CD4-positive, alpha-beta T cell treated with Interleukin-15 for 4 hours (primary cell): ENCODE data around the gene RBM5.
"Not testable (repeated sequence)": the region's sequence is repeated elsewhere in the genome, so short reads cannot be mapped to it uniquely, and the experiment has no call there.

Experiments used
- DNase-seq: peaks from one replicate; pipeline ENCODE4 v3.0.0-alpha.2; 2020; ENCODE audit warnings: low spot score

Gene RBM5

DNA sequence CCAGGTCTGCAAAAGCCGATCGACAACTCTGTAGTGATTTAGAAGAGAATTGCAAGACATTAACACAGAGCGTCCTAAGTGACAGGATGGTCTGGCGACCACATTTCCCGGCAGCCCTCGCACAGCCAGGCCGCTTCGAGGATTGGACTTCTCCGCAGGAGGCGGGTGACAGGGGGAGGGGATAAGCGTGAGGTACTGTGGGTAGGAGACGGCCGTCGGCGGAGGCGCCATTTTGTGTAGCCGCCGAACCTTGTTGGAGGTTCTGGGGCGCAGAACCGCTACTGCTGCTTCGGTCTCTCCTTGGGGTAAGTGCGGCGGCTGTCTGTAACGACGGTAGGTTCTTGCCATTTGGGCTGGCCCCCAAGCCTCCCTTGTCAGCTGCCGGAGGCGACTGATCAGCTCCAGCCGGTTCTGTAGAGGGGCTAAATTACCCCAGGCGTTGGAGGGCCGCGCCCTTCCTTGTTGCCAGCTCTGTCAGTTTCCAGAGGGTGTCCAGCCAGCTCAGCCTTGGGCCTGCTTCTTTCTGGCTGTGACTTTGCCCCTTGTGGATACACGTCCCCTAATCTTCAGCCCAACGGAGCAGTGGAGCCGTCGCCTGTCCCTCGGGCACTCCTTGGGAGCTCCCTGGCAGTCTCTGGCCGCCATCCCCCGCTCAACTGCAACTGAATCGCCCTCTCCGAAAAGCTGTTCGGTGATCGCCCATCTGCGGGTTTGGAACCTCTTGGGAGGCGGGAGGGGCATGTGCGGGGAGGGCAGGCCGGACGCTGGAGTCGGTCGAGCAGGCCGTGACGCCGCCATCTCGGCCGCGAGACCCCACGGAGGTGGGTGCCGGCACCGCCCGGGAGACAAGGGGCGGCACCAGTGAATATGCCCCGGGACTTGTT, at the start of gene RBM5:
Gene RBM5, plus strand, starts transcription at position 195 of the 884 bp plus-strand sequence. CDS start 1,516 bp downstream, outside the sequence.
- DNase-seq = peak; percentile 91

DNA sequence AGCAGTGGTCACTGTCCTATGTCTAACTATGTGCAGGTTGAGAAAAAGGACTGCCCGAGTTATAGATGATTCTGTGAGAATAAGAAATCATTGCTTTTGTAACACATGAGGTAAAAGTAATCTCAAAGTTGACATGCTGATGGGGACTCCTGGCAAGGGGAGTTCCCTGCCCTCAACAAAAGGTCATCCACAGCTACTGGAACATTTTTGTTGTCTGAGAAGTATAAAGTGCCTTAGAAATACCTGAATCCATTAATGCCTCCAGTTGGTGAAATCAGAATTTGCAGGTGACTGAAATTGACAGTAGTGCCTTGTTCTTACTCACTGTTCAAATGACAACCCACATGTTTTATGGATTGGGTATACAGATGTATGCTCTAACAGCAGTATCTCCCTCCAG, 43.7 kb upstream of the RBM5 start:
- DNase-seq = no peak

DNA sequence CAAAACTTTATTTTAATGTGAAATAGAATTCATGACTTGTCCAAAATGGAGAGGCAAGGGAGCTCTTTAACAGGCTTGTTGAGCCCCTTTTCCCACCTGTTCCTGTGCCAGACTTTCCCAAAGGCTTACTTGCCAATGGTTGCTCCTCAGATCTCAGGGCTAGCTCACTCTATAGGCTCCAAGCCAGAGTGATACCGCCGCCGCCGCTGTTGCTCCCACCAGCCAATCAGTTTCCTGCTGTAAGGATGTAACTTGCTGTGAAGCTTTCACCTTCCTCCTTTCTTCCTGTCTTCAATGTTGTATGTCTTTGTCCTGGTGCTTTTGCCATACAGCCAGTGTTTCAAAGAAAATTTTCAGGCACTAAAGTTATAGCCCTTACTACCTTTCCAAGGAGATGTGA, 41.3 kb upstream of the RBM5 start:
- no peak for DNase-seq

DNA sequence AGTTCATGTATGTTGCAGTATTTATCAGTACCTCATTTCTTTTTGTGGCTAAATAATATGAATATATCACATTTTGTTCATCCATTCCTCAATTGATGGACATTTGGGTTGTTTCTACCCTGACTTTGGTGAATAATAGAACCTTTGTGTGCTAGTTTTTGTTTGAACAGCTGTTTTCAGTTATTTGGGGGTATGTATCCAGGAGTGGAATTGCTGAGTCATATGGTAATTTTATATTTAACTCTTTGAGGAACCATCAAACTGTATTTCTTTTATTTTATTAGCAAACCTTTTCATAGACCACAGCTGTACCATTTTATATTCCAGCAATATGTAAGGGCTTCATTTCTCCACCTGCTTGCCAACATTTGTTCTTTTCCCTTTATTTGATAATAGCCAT, 38.4 kb upstream of the RBM5 start:
- DNase-seq = no peak

DNA sequence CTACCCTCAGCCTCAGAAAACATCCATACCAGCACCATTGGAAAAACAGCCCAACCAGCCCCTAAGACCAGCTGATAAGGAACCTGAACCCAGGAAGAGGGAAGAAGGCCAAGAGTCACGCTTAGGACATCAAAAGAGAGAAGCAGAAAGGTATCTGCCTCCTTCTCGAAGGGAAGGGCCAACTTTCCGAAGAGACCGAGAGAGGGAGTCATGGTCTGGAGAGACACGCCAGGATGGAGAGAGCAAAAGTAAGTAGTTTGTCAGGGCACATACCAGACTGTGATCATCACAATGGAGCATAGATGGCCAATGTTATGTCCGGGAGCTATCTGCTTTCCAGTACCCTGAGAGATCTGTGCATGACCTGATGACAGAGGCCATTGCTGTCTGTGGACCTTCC, 31.0 kb upstream of the RBM5 start:
- DNase-seq = no peak

DNA sequence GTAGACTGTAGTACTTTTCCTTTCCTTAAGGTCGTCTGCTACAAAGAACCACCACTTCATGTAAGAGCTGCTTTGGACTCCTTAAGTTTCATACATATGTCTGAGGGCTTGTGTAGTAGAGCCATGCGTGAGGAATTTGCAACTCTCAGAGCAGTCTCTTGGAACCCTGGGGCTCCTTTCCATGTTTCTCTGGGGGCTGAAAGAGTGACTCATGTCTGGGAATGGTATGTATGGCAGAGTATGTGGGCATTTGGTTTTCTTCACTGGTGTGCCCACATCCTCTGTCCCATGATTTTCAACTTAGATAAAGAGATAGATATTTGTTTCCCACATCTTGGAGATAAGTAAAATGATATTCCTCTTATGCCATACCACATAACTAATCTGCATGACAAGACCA, 20.6 kb upstream of the RBM5 start:
- no peak for DNase-seq

DNA sequence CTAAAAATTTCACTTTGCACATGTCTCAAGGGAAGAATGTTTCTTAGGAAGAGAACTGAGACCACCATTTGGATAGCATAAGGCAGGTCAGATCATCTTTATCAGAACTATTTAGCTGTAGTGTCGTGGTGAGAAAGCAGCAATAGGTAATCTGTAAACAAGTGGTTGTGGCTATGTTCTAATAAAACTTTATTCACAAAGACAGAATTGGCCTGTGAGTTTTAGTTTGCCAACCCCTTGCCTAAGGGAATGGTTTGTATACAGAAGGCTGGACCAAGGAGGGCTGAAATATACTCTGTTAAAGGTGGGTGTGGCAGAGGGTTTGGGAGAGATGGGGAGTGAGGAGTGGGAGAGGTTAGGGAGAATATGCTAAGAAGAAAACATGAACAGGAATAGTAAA, 10.6 kb upstream of the RBM5 start:
- DNase-seq = no peak

DNA sequence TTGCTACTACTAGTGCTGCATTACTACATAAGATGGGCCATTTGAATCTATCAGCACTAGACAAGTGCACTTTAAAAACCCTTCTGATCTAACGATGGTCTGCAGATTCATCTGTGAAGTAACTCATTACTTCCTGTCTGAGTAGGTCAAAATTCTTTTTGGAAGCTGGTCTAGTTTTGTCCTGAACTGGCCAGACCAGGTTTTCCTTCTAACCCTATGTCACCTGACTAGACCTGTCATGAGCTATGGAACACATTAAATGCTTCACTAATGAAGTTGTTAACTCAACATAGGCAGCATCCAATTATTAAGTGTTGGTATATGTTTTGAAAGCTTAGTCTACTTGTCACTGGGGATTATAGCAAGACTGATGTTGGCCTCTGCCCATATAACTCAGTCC, 10.1 kb upstream of the RBM5 start:
- no peak for DNase-seq

DNA sequence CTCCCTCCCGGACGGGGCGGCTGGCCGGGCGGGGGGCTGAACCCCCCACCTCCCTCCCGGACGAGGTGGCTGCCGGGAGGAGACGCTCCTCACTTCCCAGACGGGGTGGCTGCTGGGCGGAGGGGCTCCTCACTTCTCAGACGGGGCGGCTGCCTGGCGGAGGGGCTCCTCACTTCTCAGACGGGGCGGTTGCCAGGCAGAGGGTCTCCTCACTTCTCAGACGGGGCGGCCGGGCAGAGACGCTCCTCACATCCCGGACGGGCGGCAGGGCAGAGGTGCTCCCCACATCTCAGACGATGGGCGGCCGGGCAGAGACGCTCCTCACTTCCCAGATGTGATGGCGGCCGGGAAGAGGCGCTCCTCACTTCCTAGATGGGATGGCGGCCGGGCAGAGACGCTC, 3.8 kb upstream of the RBM5 start:
- not testable (repeated sequence) for DNase-seq

DNA sequence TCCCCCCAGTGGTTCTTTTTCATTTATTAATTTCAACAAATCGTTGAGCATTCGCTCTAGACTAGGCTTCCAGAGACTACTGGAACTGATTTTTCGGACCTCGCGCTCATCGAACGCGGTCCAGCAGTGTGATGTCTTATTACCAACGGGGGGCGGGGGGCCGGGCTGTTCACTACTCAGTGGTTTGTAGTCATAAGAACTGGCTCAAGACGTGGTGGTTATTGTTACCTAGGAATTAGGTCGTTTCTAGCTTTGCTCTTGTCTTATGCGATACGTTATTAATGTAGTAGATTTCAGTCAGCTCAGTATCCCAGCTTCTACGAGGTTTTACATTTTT, 858 bp downstream of the RBM5 start:
- DNase-seq = no peak

DNA sequence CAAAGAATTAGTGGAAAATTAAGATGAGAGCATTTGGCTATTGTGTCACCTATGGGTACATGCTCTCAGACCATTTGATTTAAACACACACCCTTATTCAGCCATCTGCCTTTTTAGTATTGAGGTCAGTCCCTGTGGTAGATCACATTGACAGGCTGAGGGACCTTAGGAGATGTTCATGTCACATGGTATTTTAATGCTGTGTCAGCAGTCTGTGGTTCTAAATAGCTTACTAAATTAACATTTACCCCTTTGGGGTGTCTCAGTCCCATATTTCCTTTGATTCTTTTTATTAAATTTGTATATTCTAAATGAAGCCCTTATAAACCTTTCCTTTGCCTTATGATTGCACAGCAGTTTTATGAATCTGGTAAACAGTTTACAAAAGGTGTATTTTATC, 2.3 kb downstream of the RBM5 start:
- no peak for DNase-seq

DNA sequence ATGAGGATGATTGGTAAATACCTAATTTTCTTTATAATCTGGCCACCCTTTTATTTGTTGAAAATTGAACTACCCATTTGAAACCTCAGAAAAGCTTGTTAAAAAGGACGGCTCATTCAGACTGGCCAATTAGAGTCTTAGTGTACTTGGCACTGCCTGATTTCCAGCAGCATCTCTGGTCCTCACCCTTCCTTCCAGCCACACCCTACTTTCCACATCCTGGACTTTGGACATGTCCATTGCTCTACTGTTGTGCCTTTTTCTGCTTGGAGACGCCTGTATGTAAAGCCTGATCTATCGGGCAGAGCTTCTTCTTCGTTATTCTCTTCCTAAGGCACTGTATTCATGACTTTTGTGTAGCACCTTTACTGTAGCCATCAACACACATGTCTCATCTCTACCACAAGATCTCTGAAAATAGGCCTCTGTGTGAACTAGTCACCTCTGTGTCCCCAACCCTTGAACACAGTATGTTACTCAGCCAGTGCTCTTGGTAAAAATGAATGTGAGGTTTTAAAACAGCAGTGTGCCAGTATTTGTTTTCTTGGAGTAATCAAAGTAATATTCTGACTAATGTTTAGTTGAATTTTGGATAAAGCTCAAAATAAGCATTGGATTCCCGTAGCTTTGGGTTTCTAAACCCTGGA, 6.8 kb downstream of the RBM5 start:
- no peak for DNase-seq

DNA sequence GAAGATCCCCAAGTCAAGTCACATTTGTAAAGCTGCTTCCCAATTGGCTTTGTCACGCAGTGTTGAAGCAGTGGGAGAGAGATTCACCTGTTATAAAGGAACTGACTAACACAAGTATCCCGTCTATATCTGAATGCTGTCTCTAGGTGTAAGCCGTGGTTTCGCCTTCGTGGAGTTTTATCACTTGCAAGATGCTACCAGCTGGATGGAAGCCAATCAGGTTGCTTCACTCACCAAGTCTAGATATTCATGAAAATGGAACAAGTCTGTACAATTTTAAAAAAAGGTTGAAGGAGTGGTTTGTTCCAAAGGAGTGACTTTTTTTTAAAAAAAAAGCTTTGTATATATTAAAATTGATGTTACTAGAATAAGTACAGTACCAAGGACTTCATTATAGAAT, 11.7 kb downstream of the RBM5 start:
- DNase-seq = no peak

DNA sequence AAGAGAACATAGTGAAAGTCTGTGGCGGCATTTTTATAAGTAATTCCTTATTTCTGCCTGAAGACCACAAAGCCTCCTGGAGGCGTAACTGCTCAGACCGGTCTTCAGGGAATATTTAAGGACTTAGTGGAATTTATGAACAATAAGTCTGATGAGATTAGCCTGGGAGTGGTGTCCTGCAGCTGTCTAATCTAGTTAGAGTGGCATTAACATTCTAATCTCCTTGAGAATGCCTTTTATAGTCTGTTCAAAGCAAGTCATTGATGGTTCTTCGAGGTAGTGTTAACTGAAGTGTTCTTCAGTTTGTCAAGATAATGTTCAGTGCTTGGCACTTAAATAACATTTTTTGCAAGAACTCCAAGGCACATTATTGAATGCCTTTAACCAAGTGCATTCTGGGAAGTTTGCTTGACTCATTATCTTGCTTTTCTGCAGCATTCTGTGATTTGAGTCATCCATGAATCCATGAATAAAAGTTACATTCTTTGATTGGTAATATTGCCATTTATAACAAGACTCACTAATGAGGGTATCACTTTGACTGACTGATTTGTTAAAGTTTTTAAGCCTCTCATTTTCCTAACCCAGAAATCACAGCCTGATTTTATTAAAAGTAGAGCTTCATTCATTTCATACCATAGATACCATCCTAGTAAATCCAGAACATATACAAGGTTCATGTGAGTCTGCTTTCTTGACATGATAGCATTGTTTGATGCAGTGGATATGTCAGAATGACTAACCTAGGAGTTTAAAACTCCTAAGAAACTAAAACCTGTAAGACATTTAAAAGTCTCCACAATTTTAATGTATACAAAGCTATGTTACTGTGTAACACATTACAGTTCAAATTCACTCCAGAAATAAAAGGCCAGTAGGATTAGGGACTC, 12.5 kb downstream of the RBM5 start:
- DNase-seq = no peak

DNA sequence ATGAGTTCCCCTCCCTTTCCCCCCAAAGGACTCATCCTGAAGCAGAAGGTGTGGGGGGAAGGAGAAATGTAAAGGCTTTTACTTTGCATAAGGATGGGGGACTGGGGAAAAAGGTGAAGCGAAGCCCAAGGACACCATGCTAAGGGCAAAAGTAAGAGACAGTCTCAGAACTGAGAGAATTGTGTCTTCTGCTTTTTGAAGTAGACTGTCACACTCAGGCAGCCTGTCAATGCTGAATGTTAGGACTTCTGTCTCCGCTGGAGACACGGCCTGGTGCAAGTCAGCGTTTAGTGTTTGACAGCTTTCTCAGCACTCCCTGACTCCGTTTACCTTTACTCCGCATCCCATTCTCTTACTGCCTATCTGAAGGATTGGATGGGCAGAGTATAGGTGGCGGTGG, 13.8 kb downstream of the RBM5 start:
- DNase-seq = no peak

DNA sequence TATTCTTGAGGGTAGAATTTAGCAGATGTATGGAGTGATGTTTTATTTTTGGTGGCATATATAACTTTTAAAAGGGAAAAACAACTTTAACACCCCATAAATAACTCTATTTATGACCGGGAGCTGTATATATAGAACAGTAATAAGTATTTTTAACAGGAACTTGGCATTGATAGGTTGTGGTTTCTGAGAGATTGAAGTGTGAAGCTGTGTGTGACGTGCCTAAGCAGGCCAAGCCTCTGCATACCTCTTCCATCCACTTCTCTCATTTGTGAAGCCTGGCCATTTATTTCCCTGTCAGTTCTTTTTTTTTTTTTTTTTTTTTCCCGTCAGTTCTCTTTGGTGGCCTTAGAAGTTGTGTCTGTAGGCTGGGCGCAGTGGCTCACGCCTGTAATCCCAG, 23.0 kb downstream of the RBM5 start:
- DNase-seq = no peak

DNA sequence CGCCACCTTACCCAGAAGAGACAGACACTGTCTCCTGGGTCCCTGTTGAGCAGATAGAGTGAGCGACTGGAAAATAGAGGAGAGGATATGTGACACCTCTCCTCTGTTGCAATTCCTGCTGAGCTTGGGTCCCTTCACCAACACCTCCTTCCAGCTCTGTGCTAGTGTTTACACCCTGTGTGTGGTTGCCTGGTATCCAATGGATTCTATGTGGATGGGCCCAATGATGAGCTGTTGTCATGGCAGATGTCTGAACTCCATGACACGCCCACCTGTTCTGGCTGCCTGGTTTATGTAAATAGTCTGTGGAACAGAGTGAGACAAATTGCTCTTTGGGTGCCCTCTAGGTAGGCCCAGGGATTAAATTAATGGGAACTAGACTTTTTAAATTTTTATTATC, 23.7 kb downstream of the RBM5 start:
- no peak for DNase-seq

DNA sequence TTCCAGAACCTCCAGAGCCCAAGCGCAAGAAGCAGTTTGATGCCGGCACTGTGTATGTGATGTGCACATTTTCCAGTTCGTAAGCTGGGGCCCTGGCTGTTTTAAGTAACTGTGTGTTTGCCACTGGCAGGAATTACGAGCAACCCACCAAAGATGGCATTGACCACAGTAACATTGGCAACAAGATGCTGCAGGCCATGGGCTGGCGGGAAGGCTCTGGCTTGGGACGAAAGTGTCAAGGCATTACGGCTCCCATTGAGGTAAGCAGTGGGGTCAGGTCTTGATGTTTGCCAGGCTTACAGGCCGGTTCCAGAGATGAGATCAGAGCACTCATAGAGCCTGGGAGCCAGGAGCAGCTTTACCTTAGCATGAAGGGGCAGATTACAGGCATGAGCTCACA, 28.4 kb downstream of the RBM5 start:
- DNase-seq = no peak

DNA sequence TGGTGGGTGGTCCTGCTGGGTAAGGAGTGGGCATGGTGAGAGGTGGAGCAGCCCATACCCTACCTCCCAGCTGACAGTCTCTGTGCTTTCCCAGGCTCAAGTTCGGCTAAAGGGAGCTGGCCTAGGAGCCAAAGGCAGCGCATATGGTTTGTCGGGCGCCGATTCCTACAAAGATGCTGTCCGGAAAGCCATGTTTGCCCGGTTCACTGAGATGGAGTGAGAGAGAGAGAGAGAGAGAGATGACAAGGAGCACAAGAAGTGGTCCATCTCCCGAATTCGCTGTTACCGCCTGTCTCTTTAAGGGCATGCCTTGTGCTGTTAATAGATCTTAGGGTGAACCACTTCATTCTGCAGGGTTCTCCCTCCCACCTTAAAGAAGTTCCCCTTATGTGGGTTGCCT, 29.5 kb downstream of the RBM5 start:
- DNase-seq = no peak

DNA sequence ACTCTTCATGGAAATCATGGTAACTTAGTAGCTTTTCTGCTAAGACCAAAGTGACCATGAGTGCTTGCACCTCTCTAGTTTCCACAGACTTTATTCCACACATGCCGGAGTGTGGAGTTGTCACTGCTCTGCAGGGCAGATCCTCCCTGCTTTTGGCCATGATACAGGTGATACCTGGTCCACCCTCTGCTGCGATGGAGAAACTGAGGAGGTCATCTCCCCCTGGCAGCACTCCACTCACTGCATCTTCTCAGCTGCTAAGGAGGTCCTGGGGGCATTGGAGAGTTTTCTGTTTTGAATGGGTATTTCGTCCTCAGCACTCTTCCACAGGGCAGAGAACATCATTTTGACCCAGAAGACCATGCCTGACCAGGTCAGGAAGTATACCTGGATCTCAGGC, 31.1 kb downstream of the RBM5 start:
- no peak for DNase-seq

DNA sequence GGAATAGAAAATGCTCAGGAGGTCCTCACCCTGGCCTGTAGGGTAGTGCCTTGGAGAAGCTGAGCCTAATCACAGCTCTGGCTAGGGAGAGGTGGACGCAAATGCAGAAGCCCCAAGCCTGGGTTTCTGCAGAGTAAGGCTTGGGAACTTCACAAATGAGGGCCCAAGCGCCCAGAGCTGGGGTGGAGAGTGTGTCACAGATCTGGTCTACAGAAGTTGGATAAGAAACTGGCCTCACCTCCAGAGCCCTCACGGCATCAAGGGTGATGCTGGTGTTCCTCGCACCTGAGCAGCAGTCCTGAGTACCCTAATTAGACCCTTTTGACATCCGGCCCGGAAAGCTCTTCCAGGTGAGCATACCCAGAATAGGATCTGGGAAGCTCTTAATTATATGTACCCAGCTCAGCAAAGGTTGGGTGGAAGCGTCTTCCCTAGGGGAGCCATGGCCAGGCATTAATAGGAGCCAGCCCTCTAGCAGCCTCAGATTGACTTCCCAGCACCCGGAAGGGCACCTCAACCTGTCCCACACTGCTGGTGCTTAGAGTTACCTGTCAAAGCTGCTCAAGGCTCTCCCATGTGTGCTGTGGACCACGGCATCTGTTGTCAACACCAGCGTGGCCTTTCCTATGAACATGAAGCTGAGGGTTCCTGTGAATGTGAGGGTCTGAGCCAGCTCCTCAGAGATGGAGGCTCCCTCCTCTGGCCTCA, 31.8 kb downstream of the RBM5 start:
- no peak for DNase-seq
